Stimulated activated CD4-positive, alpha-beta T cell treated with anti-CD3 and anti-CD28 coated beads, Interleukin-2, amount 100 ng/mL, for 48 hours (primary cell): ENCODE results near the gene CDC26.
"Not testable (repeated sequence)": the region's sequence is repeated elsewhere in the genome, so short reads cannot be mapped to it uniquely, and the experiment has no call there.

Experiments
- DNase-seq, 2 donors: peaks; one replicate each; pipeline ENCODE4 v3.0.0-alpha.2; 2020

Gene CDC26

GRCh38 chr9:113275157-113276131 is at the start of gene CDC26, which contains the start of gene PRPF4:
TSS of gene CDC26 (minus strand) at chr9:113275572. CDS start at chr9:113272507, 3,065 bp downstream.
TSS of gene PRPF4 (plus strand) at chr9:113275658. CDS start at chr9:113275744, 86 bp downstream.
- DNase-seq, result peak; percentile 91 to 95

- DNase-seq, result no peak
Measured at GRCh38 chr9:113322671-113323070, 47.3 kb upstream of the CDC26 start.

GRCh38 chr9:113320051-113320450 is 44.7 kb upstream of the CDC26 start:
- no peak for DNase-seq

- DNase-seq, result no peak
Measured at GRCh38 chr9:113319054-113319453, 43.7 kb upstream of the CDC26 start.

DNA sequence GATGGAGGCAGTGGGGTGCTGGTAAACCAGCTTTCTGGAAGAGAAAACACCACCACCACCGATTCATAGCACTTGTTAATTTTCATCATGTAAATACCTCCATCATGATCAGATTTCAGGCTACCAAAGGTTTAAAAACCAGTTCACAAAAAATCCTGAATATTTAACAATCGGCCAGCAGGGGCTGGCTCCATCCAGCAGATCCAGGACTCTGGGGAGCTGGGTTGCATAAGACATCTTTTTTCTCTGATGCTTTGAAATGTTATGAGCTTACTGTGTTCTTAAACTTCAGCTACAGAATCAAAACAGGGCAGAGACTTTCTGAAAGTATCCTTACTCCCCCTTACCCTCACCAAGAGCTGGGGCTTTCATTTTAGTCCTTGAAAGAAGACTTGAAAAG is 42.4 kb upstream of the CDC26 start:
- DNase-seq, result no peak

DNA sequence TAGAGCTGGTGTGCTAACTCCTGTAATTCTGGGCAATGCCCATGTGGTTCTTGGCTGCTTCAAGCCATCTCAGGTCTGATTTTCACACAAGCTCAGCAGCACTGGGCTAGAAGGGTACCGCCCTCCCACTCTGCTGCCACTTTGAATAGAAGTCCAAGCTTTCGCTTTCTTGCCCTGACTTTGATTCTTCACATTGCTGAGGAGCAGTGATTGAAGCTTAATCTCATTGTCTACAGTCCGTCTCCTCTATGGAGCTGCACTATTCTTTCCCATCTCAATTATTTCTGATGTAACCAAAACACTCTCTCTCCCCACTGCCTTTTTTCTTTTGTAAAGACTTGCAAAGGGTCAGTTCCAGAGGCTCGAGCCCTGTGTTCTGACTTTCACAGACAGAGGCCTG is 40.7 kb upstream of the CDC26 start:
- no peak for DNase-seq

DNA sequence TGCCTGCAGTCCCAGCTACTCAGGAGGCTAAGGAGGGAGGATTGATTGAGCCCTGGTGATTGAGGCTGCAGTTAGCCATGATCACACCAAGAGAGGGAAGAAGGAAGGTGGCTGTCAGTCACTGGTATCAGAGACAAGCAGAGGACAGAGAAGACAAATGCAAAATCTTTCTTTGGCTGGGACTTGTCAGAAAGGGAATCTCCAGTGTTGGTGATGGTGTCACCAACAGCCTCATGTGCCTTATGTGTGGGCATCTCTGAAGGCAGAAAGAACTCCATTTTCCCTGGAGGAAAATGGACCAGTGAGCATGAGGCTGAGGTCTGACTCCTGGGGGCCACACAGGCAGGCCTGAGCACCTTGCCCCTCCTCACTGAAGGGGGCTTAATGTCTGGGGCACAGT is 39.9 kb upstream of the CDC26 start:
- no peak for DNase-seq

GRCh38 chr9:113313261-113313660 is 37.9 kb upstream of the CDC26 start:
- no peak for DNase-seq

DNA sequence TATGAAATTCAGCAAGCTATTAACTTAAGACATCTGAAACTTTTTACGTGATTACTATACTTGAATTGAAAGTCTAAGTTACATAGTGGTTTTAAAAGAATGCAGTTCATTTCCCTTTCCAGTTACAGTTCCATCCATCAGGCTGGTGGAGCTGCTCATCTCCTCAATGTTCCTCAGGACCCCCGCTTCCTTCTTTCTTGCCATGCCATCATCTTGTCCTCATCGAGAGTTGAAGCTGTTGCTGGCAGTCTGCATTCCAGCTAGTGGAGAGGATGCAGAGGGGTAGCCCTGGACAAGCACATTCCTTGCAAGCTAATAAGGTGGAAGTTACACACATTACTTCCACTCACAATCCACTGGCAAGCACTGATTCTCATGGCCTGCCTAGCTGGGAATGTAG is 36.6 kb upstream of the CDC26 start:
- DNase-seq, result no peak

DNA sequence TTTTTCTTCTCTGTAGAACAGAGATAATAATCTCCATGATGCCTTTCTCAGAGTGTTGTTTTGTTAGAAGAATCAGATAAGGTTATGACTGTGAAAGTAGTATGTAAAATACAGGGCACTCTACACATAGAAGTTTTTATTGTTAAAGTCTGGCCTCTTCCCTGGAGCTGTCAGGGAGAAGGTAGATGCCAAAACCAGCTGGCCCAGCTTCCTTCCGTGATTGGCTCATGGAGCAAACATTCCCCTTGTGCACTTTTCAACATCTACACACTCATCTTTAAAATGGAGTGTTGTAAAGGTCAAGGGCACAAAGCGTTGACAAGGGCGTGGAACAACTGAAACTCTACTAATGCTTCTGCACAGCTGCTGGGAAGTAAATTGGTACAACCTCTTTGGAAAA is 35.2 kb upstream of the CDC26 start:
- DNase-seq, result no peak

- no peak for DNase-seq
Measured at GRCh38 chr9:113309204-113309813, 33.9 kb upstream of the CDC26 start.

DNA sequence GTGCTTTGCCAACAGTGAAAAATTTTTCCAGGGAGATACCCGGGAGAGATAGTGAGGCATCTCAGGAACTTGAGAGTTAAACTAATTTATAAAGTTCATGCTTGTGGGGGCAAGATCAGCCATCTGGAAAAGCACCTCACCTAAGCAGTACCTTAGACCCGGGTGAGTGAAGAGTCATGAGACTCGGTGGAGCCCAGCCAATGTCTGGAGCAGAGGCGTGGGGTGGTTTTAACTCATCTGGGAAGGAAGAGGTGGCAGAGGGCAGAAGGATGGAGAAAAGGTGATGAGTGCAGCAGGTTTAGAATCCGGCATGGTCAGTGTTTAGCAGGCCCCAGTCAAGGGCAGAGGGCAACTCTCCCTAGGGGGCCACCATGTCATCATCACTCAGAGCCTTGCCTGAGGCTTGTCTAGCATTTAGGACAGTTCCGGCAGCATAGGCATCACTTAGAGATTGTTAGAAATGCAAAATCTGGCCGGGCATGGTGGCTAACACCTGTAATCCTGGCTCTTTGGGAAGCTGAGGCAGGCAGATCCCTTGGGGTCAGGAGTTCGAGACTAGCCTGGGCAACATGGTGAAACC is 32.1 kb upstream of the CDC26 start:
- DNase-seq, result no peak

DNA sequence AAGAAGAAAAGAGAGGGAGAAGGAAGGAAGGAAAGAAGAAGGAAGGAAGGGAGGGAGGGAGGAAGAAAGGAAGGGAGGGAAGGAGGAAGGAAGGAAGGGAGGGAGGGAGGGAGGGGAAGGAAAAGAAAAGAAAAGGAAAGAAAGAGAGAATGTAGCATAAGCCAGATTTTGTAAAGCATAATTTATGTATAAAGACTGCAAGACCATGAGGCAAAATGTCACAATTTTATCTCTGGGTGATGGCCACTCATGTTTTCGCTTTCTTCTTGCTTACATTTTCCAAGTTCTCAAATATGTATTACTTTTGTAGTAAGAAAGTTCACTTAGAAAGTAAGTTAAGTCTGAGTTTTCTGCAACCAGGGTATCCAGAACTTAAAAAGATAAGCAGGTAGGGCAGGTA is 31.2 kb upstream of the CDC26 start:
- no peak for DNase-seq

- no peak for DNase-seq
Measured at GRCh38 chr9:113302792-113303418, 27.5 kb upstream of the CDC26 start, which contains the start of gene RNF183. TSS of gene RNF183 (minus strand) at chr9:113303376. CDS start at chr9:113298184, 5,192 bp downstream.

- no peak for DNase-seq
Measured at GRCh38 chr9:113301548-113301947, 26.2 kb upstream of the CDC26 start.

- no peak for DNase-seq
Measured at GRCh38 chr9:113299800-113300292, 24.5 kb upstream of the CDC26 start.

DNA sequence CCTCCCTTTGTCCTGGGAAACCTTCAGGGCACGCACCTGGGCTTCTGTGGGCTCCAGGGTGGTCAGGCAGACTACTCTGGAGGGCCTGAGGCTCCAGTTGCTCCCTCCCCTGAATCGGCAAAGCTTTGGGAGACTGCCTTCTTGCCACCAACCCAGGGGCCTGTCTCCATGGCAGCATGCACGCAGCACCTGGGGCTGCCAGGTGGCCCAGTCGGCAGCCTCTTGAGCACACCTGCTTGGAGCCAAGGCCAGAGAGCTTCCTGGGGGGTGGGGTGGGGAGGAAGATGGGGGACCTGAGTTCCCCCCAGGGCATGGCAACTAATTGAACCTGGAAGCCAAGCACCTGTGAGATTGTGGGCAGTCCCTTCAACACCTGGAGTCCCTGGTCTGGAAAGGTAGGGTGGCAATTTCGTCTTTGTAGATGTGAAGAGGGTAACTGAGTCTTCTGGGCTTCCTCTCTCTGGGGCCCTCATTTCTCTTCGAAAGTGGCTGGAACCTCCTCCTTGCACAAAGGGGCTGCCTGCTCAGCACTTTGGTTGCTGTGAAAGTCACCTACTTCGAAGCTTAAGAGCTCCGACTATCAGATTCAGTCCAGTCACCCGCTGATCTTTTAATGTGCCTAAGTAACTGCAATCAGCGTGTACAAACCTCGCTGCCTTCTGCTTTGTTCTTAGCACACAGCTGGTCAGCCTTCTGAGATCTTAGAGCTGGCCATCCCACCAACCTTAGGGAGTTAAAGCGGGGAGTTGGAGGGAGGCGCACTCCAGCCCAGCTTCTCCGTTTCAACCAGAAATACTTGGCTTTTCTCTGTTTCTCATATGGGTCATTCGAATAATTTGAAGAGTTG is 23.8 kb upstream of the CDC26 start:
- no peak for DNase-seq

- no peak for DNase-seq
Measured at GRCh38 chr9:113298311-113298710, 22.9 kb upstream of the CDC26 start.

DNA sequence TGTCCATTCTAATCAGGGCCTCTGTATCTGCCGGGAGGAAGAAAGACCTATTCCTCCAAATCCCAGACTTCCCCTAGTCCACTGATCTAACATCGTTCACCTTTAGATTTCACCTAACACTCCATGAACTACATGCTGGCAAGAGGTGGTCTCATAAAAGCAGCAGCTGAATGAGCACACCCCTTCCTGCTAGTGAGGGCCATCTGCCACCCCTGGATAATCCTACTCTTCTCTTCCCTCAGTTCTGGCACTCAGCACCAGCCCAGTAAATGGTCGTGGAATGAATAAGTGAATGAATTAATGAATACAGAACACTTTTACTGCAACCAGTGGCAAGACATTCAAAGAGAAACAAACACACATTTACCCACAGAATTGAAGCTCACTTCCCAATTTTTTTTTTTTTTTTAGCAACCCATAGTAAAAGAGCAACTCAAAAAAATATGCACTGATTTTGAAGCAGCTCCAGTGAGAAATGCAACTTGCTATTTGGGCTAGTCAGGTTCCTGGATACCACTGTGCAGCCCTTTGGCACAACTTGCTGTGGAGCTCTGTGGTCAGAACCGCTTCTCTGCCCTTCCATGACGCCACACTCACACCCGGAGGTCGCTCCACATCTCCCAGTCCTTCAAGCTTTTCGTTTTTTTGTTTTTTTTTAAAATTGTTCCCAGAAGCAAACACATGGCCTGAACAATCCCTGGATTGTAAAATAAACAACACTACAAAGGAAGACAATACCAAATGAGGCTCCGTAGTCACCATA is 21.6 kb upstream of the CDC26 start:
- no peak for DNase-seq

DNA sequence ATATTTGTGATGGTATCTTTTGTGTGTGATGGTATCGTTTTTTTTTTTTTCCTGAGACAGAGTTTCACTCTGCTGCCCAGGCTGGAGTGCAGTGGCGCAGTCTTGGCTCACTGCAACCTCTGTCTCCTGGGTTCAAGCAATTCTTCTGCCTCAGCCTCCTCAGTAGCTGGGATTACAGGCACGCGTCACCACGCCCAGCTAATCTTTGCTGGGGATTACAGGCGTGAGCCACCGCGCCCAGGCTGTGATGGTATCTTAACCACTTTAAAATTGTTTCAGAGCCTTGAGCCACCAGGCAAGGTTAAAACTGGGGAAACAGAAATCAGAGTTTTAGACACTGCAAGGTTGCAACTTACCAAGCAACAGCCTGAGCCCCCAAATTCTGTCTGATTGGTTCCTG is 20.9 kb upstream of the CDC26 start:
- not testable (repeated sequence) for DNase-seq

- DNase-seq, result no peak
Measured at GRCh38 chr9:113293285-113293878, 18.0 kb upstream of the CDC26 start.
